Subcutaneous abdominal adipose tissue (tissue), 5 donors: Measurements from ENCODE around the gene NOXA1.

Source experiments
- H3K27ac ChIP-seq: one replicate; pipeline ENCODE4 v1.7.0; 2013; ENCODE audit warnings: low read depth, mild to moderate bottlenecking, inconsistent platforms, low read length, moderate library complexity
- H3K27me3 ChIP-seq, 5 donors: one replicate each; pipeline ENCODE4 v1.7.0; 2013; ENCODE audit warnings: low read length in 5 of 5, inconsistent platforms in 1 of 5; ENCODE audit not compliant: control insufficient read depth in 5 of 5, insufficient read depth in 4 of 5
- H3K36me3 ChIP-seq, 5 donors: one replicate each; pipeline ENCODE4 v1.7.0; 2013; ENCODE audit warnings: low read length in 5 of 5; ENCODE audit not compliant: control insufficient read depth in 5 of 5, insufficient read depth in 5 of 5
- H3K4me1 ChIP-seq, 5 donors: one replicate each; pipeline ENCODE4 v1.7.0; 2013; ENCODE audit warnings: low read length in 5 of 5, mild to moderate bottlenecking in 3 of 5, moderate library complexity in 1 of 5; ENCODE audit not compliant: control insufficient read depth in 5 of 5, insufficient read depth in 5 of 5
- H3K4me3 ChIP-seq, 5 donors: one replicate each; pipeline ENCODE4 v1.7.0; 2013; ENCODE audit warnings: low read length in 5 of 5, low read depth in 1 of 5
- H3K9ac ChIP-seq, 5 donors: one replicate each; pipeline ENCODE4 v1.7.0; 2013; ENCODE audit warnings: low read length in 5 of 5, mild to moderate bottlenecking in 4 of 5, moderate library complexity in 3 of 5
- H3K9me3 ChIP-seq, 5 donors: one replicate each; pipeline ENCODE4 v1.7.0; 2013; ENCODE audit warnings: low read length in 5 of 5; ENCODE audit not compliant: control insufficient read depth in 5 of 5
- donor health status: healthy.
- donor health status: healthy.
- donor health status: healthy.
- donor health status: healthy.
- donor health status: healthy.

NOXA1 gene

DNA sequence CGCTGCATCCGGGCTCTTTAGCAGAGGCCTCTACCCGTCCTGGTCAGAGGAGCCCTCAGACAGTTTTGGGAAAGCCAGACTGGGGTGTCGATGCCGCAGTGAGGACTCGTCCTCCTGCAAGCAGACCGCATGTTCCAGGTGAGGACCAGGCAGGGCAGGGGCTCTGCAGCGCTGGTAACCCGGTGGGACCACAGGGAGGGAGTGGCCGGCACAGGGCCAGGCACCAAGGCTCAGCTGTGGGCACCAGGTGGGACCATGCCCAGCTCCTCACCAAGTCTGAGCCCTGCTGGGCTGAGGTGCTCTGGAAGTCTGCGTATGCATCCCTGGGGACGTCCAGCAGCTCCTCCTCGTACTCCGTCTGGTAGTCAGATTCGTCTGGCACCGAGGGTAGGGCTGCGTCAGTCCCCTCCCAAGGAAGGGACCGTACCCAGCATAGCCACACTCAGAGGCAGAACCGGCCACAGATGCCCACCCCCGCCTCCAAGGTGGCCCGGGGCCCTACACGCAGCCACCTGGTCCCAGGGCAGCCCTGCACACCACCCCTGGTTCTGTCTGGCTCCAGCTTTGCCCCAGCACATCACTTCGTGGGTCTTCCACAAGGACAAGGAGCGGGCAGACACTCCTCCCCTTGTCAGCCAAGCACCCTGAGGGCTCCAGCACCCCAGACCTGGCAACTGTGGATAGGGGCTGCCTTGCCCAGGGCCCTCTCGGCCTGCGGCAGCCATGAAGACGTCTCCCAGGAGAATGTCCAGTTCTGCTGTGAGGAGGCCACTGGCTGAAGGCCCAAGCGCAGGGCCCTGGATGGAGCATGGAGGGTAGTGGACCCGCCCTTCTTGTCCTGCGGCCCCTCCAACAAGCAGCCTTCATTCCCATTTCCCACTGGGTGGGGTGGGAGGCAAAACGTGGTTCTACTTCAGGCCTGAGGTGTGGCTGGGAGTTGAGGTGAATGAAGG lies 37.4 kb downstream of the NOXA1 start:
- H3K27ac ChIP-seq: no peak overlapping the region
- H3K9me3 ChIP-seq: no peaks in the 10 kb centered on the region
- H3K4me1 ChIP-seq: peaks cover 0 to 40% (median 27%) of the 10 kb centered on the region in 5 donors

DNA sequence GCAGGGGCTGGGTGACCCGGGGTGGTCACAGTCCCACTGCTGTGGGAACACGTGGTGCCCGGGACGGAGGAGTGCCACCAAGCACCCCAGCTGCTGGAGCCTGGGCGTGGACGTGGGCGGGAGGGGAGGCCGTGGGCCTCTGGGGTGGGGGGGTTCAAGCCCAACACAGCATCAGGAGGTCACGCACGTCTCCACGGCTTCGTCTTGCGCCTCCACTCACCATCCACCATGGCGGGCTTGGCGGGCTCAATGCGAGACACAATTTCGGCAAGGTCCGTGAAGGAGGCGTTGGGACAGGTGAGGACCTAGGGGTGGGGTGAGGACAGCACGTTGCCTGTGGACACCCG lies 38.1 kb downstream of the NOXA1 start:
- Histone ChIP-seq H3K4me3 (no peak overlapping the region), H3K4me1 (peaks cover 0 to 34% (median 22%) of the 10 kb centered on the region in 5 donors), H3K9ac (no peak overlapping the region), H3K9me3 (no peaks in the 10 kb centered on the region), H3K27me3 (no peaks in the 10 kb centered on the region), H3K36me3 (peaks cover 0 to 43% (median 18%) of the 10 kb centered on the region in 5 donors), H3K27ac (no peak overlapping the region)

More for the DNA sequence above, 37.4 kb downstream of the NOXA1 start:
- Histone ChIP-seq H3K4me3 (no peak overlapping the region), H3K9ac (peak overlapping the region in 1 of 5 donors; percentile 13), H3K36me3 (peaks cover 0 to 45% (median 18%) of the 10 kb centered on the region in 5 donors), H3K27me3 (no peaks in the 10 kb centered on the region)

DNA sequence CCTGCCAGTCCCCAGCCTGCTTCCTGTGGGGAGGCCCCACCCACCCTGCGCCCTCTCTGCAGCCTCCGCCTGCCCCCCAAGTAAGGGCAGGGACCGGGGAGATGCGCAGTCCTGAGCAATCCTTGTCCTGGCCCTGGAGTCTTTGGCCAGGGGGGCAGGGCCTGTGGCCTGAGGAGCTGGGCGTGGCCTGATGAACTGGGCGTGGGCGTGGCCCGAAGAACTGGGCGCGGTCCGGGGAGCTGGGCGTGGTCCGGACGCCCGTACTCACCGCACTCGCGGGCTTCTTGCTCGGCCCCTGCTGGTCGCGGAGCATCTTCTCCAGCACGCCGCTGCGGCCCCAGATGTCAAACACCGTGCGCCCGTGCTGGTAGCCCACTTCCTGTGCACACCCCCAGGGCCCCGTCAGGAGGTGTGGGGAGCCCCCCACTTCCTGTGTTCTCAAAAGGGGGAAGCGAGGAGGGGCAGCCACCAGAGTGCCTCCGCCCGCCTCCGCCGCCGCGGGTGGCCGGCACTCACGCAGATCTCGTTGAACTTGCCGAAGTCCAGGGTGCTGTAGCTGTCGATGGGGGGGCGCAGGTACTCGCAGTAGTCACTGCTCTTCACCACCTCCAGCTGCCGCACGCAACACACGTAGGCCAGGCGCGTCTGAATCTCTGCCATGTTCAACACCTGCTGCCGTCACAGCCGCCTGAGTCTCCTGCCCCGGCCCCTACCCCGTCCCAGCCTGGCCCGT lies 38.6 kb downstream of the NOXA1 start:
- Histone ChIP-seq H3K27me3 (no peaks in the 10 kb centered on the region), H3K9me3 (no peaks in the 10 kb centered on the region), H3K36me3 (peaks cover 0 to 40% (median 17%) of the 10 kb centered on the region in 5 donors), H3K27ac (no peak overlapping the region), H3K4me3 (no peak overlapping the region), H3K9ac (no peak overlapping the region), H3K4me1 (peaks cover 0 to 29% (median 22%) of the 10 kb centered on the region in 5 donors)

DNA sequence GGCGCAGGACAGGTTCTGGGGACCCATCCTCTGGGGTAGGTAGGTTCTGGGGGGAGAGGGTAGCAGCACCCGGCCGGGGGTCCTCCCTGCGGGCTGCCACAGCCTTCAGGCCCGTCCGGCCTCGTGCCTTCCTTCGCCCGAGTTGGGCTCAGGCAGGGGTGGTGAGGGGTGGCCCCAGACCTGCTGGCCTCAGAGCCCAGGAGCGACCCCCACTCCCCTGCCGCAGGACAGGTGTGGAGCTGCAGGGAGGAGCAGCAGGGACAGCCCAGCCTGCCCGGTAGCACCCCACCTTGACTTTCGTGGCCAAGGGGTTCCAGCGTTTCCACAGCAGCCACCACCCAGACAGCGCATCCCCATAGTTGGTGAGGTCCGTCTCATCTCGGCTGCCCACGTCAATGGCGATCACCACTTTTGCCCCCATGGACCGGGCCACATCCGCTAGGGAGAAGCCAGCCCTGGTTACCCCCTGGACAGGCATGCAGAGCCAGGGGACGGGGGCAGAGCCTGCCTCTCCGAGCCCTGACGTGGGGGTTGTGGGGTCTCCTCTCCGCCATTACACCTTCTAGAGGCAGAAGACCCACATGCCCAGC lies 39.3 kb downstream of the NOXA1 start:
- no peaks in the 10 kb centered on the region for H3K27me3 ChIP-seq
- H3K4me1 ChIP-seq: peaks cover 0 to 23% (median 22%) of the 10 kb centered on the region in 5 donors
- no peaks in the 10 kb centered on the region for H3K9me3 ChIP-seq
- no peak overlapping the region for H3K4me3 ChIP-seq
- H3K36me3 ChIP-seq: peaks cover 0 to 40% (median 14%) of the 10 kb centered on the region in 5 donors
- no peak overlapping the region for H3K27ac ChIP-seq
- H3K9ac ChIP-seq: no peak overlapping the region

DNA sequence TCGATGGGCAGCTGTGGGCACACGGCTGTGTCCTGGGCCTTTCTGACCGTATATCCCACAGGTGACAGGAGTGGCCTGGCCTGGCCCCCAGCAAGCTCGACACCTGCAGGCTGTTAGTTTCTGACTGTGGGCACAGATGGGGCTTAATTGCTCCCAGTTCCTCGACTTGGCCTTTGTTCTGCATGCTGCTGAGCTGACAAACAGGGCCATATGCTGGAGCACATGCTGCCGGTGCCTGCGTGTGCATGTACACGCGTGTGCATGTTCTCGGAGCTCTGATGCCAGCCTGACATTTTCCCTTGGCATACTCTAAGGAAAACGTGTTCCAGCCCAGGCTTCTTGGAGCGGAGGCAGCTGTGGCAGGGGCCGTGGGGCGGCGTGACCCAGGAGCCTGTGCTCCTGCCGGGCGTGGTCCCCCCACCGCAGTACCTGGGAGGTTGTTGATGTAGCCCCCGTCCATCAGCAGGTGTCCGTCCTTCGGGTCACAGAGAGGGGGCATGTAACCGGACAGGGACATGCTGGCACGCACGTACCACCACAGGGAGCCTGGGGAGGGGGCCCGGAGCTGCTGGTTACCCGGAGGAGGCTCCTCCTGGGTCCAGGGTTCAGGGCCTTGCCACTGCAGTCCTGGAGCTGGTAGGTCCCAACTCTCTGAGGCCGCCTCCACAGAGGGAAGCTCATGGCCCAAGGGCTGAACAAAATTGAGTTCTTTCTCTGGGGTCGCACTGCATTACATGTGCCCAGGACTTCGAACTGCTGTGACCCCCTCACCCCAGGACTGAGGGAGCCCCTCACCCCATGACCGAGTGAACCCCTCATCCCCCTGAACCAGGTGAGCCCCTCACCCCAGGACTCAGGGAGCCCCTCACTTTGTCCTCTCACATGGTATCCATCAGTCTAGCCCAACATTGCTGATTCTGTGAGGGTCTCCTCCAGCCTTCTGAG lies 40.1 kb downstream of the NOXA1 start:
- Histone ChIP-seq H3K27me3 (no peaks in the 10 kb centered on the region), H3K9me3 (no peaks in the 10 kb centered on the region), H3K4me3 (no peak overlapping the region), H3K36me3 (peaks cover 0 to 40% (median 14%) of the 10 kb centered on the region in 5 donors), H3K4me1 (peaks cover 0 to 19% (median 14%) of the 10 kb centered on the region in 5 donors), H3K9ac (no peak overlapping the region), H3K27ac (no peak overlapping the region)

DNA sequence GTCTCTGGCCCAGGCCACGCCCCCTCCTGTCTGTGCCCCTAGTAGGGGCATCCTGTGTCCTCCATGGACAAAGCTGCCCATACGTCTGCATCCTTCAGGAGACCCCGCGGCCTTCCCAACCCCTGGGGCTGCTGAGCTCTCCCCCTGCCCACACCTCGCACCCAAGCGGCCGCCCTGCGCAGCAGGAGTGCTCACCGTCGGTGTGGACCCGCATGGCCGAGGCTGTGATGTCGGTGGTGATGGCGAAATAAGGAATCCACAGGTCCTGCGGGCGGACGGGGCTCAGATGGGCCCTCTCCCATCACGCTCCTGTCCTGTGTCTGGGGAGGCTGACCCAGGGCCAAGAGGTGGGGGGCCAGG lies 40.7 kb downstream of the NOXA1 start:
- Histone ChIP-seq H3K27ac (no peak overlapping the region), H3K9ac (no peak overlapping the region), H3K4me1 (peaks cover 0 to 14% (median 9%) of the 10 kb centered on the region in 5 donors), H3K4me3 (no peak overlapping the region), H3K9me3 (no peaks in the 10 kb centered on the region), H3K36me3 (peaks cover under 1 to 40% (median 14%) of the 10 kb centered on the region in 5 donors), H3K27me3 (no peaks in the 10 kb centered on the region)

DNA sequence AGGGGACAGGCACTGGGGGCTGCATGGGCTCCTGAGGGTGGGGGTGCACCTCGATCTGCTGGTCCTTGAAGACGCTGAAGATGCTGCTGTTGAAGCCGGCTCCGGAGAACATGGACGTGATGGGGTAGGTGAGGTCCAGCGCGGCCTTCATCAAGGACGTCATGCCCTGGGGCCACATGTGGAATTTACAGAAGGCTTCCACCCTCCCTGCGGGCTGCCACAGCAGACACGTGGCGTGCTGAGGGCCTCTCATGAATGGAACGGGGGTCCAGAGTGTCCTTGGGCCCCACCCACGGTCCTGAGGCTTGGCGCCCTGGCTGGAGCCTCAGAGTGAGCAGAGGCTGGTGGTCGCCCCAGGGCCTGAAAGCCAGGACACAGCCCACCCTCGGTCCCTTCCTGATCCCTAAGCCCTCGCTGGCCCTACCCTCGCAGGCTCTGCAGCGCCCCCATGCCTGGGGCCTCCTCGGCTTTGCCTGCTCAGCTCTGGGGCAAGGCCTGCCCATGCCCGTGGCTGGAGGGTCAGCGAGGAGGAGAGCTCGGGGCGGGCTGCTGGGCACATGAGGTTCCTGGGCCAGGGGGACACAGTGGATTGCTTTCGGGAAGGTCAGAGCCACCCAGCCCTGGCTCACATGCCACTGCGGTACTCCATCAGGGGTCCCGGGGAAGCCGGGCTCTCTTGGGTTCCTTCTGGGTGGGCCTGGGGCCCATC lies 41.3 kb downstream of the NOXA1 start:
- H3K9me3 ChIP-seq: no peaks in the 10 kb centered on the region
- H3K36me3 ChIP-seq: peaks cover 2 to 40% (median 14%) of the 10 kb centered on the region in 5 donors
- H3K27me3 ChIP-seq: no peaks in the 10 kb centered on the region
- no peak overlapping the region for H3K4me3 ChIP-seq
- no peak overlapping the region for H3K27ac ChIP-seq
- H3K9ac ChIP-seq: no peak overlapping the region
- peaks cover 0 to 12% (median 7%) of the 10 kb centered on the region in 5 donors for H3K4me1 ChIP-seq

DNA sequence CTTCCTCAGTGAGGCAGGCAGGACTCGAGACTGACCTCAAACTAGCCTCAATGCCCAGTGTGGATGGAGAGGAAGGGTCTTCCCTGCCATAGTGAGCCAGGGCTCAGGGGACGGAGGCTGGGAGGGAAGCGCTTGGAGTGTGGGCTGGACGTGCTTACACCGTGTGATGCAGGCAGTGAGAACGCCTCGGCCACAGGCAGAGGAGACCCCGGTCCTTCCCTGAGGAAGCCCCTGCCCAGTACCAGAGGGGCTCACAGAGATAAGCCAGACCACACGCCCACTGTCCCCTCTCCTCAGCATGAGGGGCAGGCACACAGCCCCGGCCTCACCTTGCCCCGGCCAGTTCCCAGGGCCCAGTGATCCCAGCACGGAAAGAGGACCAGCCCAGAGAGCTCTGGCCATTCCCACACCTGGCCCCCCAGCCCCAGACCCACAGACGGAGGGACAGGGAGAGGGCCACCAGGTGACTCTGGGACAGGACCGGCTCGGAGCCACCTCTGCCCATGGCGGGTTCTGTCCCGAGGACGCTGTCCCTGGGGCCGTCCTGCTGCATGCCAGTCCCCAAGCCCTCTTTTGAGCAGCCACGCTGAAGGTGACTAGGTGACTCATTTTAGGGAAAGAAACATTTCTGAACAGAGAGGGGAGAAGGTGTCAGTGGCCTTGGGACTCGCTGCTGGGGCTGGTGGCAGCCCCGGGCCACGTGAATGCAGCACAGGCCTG lies 42.0 kb downstream of the NOXA1 start:
- peaks cover 2 to 40% (median 14%) of the 10 kb centered on the region in 5 donors for H3K36me3 ChIP-seq
- H3K9me3 ChIP-seq: no peaks in the 10 kb centered on the region
- H3K4me3 ChIP-seq: no peak overlapping the region
- H3K27ac ChIP-seq: no peak overlapping the region
- H3K4me1 ChIP-seq: peaks cover 0 to 7% (median under 1%) of the 10 kb centered on the region in 5 donors
- H3K9ac ChIP-seq: no peak overlapping the region
- H3K27me3 ChIP-seq: no peaks in the 10 kb centered on the region
